Measurements from ENCODE around the gene NF1.

The NF1 gene

DNA sequence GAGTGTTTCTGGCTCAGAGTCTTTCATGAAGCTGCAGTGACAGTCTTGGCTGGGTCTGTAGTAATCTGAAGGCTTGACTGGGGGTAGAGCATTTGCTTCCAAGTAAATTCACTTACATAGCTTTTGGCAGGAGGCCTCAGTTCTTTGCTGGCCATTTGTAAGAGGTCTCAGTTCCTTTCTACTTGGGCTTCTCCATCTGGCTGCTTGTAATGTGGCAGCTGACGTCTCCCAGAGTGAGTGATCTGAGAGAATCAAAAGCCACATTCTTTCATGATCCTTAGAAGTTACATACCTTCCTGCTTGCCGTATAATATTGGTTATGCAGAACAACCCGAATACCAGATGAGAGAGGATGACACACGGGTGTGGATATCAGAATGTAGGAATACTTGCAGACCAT lies 39.8 kb downstream of the NF1 start:
- peaks cover 8% of the 10 kb centered on the region; the same call in 1 of the 2 replicates for H3K79me2 ChIP-seq (ENCODE audit: insufficient read depth, low read length)
- no peaks in the 10 kb centered on the region for H3K9me2 ChIP-seq (replicated peaks; ENCODE audit: insufficient read depth, low read length)
- TF ChIP-seq, protein P1, sequence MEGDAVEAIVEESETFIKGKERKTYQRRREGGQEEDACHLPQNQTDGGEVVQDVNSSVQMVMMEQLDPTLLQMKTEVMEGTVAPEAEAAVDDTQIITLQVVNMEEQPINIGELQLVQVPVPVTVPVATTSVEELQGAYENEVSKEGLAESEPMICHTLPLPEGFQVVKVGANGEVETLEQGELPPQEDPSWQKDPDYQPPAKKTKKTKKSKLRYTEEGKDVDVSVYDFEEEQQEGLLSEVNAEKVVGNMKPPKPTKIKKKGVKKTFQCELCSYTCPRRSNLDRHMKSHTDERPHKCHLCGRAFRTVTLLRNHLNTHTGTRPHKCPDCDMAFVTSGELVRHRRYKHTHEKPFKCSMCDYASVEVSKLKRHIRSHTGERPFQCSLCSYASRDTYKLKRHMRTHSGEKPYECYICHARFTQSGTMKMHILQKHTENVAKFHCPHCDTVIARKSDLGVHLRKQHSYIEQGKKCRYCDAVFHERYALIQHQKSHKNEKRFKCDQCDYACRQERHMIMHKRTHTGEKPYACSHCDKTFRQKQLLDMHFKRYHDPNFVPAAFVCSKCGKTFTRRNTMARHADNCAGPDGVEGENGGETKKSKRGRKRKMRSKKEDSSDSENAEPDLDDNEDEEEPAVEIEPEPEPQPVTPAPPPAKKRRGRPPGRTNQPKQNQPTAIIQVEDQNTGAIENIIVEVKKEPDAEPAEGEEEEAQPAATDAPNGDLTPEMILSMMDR (IDR thresholded peaks at IDR 0.05; ENCODE audit: insufficient read depth, low read length, poor library complexity, severe bottlenecking), result no peak
- TF ChIP-seq EZH2phosphoT487 (conservative IDR thresholded peaks at IDR 0.05; ENCODE audit: low read length), result no peak
- H3K36me3 ChIP-seq (ENCODE audit: low read length), result no peaks in the 10 kb centered on the region
- H3K4me3 ChIP-seq (ENCODE audit: insufficient read depth, low read length, poor library complexity, severe bottlenecking), result no peak overlapping the region
- no peaks in the 10 kb centered on the region for H4K20me1 ChIP-seq (ENCODE audit: low read depth, low read length)
- no peak overlapping the region for H3K4me2 ChIP-seq (ENCODE audit: low read depth, low read length, poor library complexity, severe bottlenecking)
- no peak overlapping the region for H3K9ac ChIP-seq (ENCODE audit: low read length)
- H3F3A ChIP-seq (ENCODE audit: insufficient read depth), result peaks cover 12% of the 10 kb centered on the region
- no peaks in the 10 kb centered on the region for H3K27me3 ChIP-seq (ENCODE audit: low read length)
- H3K27ac ChIP-seq (ENCODE audit: low read depth, low read length), result no peak overlapping the region
- no peak overlapping the region for H2AFZ ChIP-seq (ENCODE audit: low read depth, low read length, severe bottlenecking)
- H3K9me3 ChIP-seq (ENCODE audit: insufficient read depth, low read length), result no peaks in the 10 kb centered on the region

DNA sequence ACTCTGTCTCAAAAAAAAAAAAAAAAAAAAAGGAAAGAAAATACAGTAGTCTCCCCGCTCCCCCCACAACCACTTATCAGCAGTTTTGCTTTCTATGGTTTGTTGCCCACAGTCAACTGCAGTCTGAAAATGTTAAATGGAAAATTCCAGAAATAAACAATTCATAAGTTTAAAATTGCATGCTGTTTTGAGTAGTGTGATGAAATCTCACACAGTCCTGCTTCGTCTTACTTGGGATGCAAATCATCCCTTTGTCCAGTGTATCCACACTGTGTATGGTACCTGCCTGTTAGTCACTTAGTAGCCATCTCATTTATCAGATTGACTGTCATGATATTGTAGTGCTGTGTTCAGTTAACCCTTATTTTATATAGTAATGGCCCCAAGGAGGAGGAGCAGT lies 41.5 kb downstream of the NF1 start:
- Histone ChIP-seq H3K9me3 (ENCODE audit: insufficient read depth, low read length) (no peaks in the 10 kb centered on the region), H4K20me1 (ENCODE audit: low read depth, low read length) (no peaks in the 10 kb centered on the region), H3K27ac (ENCODE audit: low read depth, low read length) (no peak overlapping the region), H3K36me3 (ENCODE audit: low read length) (no peaks in the 10 kb centered on the region), H3K4me2 (ENCODE audit: low read depth, low read length, poor library complexity, severe bottlenecking) (no peak overlapping the region), H3K27me3 (ENCODE audit: low read length) (no peaks in the 10 kb centered on the region), H3K9ac (ENCODE audit: low read length) (no peak overlapping the region), H3F3A (ENCODE audit: insufficient read depth) (peaks cover 12% of the 10 kb centered on the region), H2AFZ (ENCODE audit: low read depth, low read length, severe bottlenecking) (no peak overlapping the region), H3K4me3 (ENCODE audit: insufficient read depth, low read length, poor library complexity, severe bottlenecking) (no peak overlapping the region), H3K79me2 (ENCODE audit: insufficient read depth, low read length) (peaks cover 4% of the 10 kb centered on the region; the same call in 1 of the 2 replicates), H3K9me2 (replicated peaks; ENCODE audit: insufficient read depth, low read length) (no peaks in the 10 kb centered on the region)
- TF ChIP-seq, protein P1 (IDR thresholded peaks at IDR 0.05; ENCODE audit: insufficient read depth, low read length, poor library complexity, severe bottlenecking), result no peak
- TF ChIP-seq EZH2phosphoT487 (conservative IDR thresholded peaks at IDR 0.05; ENCODE audit: low read length), result no peak

DNA sequence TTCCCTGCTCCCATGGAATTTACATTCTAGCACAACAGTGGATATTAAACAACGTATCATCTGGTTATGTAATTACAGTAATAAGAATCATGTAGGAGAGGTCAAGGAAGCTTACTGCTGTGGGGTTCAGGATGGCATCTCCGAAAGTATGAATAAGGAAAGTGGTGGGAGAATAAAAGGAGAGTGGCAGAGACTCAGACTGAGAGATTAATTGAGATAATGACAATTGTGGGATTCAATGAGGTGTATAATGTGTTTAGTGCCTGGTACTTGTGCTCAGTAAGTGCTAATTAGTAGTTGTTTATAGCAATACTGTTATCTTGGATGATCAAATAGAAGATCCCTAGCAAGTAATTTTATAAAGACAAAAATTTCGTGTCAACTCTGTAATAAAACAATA lies 45.3 kb downstream of the NF1 start:
- Histone ChIP-seq H3K9me2 (replicated peaks; ENCODE audit: insufficient read depth, low read length) (no peaks in the 10 kb centered on the region), H4K20me1 (ENCODE audit: low read depth, low read length) (no peaks in the 10 kb centered on the region), H3K36me3 (ENCODE audit: low read length) (no peaks in the 10 kb centered on the region), H3F3A (ENCODE audit: insufficient read depth) (peaks cover 12% of the 10 kb centered on the region), H2AFZ (ENCODE audit: low read depth, low read length, severe bottlenecking) (no peak overlapping the region), H3K27ac (ENCODE audit: low read depth, low read length) (no peak overlapping the region), H3K4me3 (ENCODE audit: insufficient read depth, low read length, poor library complexity, severe bottlenecking) (no peak overlapping the region), H3K79me2 (ENCODE audit: insufficient read depth, low read length) (no peaks in the 10 kb centered on the region), H3K4me2 (ENCODE audit: low read depth, low read length, poor library complexity, severe bottlenecking) (no peak overlapping the region), H3K27me3 (ENCODE audit: low read length) (no peaks in the 10 kb centered on the region), H3K9me3 (ENCODE audit: insufficient read depth, low read length) (no peaks in the 10 kb centered on the region), H3K9ac (ENCODE audit: low read length) (no peak overlapping the region)
- TF ChIP-seq, protein P1 (IDR thresholded peaks at IDR 0.05; ENCODE audit: insufficient read depth, low read length, poor library complexity, severe bottlenecking), result no peak
- no peak for TF ChIP-seq EZH2phosphoT487 (conservative IDR thresholded peaks at IDR 0.05; ENCODE audit: low read length)

Data from SU-DHL-6 (cell line).